Kidney epithelial cell (primary cell): ENCODE data around the gene CYSTM1. TPM values are rescaled to one million over a fixed set of nuclear protein-coding genes. Genes with fewer than 3 reads are reported as not detected.
"Not testable (repeated sequence)": the region's sequence is repeated elsewhere in the genome, so short reads cannot be mapped to it uniquely, and the experiment has no call there.

Experiments
- DNase-seq: peaks from one replicate; pipeline ENCODE4 v3.0.0-alpha.2; 2010; ENCODE audit warnings: low read depth
- H3K27me3 ChIP-seq: 2 replicates; pipeline ENCODE4 v1.6.0; 2011; ENCODE audit warnings: low read length; ENCODE audit not compliant: control insufficient read depth, insufficient read depth
- H3K36me3 ChIP-seq: 2 replicates; pipeline ENCODE4 v1.5.1; 2011; ENCODE audit warnings: low read length; ENCODE audit not compliant: control insufficient read depth, insufficient read depth
- H3K4me3 ChIP-seq: 2 replicates; pipeline ENCODE4 v1.5.1; 2011; ENCODE audit warnings: low read depth, mild to moderate bottlenecking, control low read depth, low read length
- CTCF ChIP-seq: IDR thresholded peaks from 2 replicates; pipeline ENCODE4 v1.5.1; 2011; ENCODE audit warnings: mild to moderate bottlenecking, moderate library complexity, low read length, control low read depth, inconsistent platforms; ENCODE audit not compliant: insufficient read depth, poor library complexity, severe bottlenecking
- total RNA-seq: library from RNA; depleted of rRNA; stranded (reverse); fragments of >200 nt; gene quantifications from 2 replicates; pipeline ENCODE4 v1.2.3, GENCODE V29; 2015

Gene CYSTM1
- total RNA-seq, 1 donor from 2014 or later: 176 TPM

DNA sequence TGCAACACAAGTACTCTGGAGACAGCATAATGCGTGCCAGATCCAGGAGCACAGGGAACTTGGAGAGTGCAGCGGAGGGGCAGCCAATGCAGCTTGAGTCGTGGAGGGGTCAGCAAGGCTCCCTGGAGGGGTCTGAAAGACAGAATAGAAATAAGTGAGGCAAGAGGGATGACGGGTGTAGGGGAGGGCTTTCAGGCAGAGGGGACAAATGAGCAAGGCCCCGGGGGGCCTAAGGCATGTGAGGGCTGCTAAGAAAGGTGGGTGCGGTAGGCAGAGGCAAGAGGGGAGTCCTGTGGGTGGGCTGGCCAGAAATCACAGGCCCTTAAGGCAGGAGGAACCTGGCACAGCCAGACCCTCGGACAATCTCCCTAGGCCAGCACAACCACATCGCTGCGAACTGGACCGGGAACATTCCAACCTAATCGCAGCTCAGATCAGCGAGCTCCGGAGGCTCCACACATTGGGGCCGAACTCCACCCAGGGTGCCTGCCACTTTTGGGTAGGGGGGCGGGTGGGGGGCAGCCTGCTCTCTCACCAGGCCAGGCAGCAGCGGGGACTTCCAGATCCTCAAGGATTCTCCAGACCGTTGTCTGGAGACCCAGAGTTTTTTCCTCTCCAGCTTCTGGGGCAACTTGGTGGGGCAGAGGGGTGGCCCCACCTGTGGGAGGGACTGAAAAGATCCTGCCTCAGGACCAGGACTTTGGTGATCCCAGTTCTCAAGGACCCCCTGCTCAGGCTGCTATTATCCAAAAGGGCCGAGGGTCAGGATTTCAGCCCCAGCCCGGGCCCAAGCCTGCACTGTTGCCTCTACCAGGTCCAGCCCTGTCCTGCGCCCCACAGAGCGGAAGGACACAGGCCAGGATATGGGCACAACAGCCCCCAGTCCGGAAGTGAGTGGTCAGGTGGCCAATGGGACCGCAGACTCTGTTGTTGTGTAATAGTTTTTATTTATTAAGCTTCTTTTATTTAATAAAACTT lies 22.7 kb upstream of the CYSTM1 start:
- peaks cover 6% of the 10 kb centered on the region for H3K27me3 ChIP-seq
- no peak for TF ChIP-seq CTCF
- no peak for DNase-seq
- H3K4me3 ChIP-seq: no peak overlapping the region
- no peaks in the 10 kb centered on the region for H3K36me3 ChIP-seq

GRCh38 chr5:140153255-140153654 lies 21.7 kb upstream of the CYSTM1 start:
- Histone ChIP-seq H3K36me3 (no peaks in the 10 kb centered on the region), H3K27me3 (peaks cover 2% of the 10 kb centered on the region), H3K4me3 (no peak overlapping the region)
- no peak for DNase-seq
- no peak for TF ChIP-seq CTCF

DNA sequence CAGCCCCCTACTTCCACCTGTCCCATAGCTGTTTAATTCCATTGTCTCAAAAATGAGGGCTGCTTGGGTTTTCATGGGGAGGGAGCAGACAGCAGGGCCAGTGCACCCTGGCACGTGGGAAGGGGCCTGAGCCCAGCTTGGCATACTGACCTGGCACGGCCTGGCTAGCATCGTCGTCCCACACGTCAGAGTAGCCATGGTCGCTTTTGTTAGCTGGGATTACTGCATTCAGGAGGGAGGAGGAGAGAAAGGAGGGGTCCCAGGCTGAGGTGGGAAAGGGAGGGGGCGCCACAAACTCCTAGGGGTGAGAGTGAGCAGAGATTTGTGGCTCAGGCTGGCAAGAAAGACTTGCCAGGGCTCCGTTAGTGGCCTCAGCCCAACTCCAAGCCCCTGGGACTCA lies 21.1 kb upstream of the CYSTM1 start:
- TF ChIP-seq CTCF: no peak
- no peak for DNase-seq
- peaks cover 2% of the 10 kb centered on the region for H3K27me3 ChIP-seq
- no peaks in the 10 kb centered on the region for H3K36me3 ChIP-seq
- no peak overlapping the region for H3K4me3 ChIP-seq

GRCh38 chr5:140154710-140155381 lies 20.1 kb upstream of the CYSTM1 start:
- not testable (repeated sequence) for H3K4me3 ChIP-seq, H3K36me3 ChIP-seq, DNase-seq, H3K27me3 ChIP-seq

DNA sequence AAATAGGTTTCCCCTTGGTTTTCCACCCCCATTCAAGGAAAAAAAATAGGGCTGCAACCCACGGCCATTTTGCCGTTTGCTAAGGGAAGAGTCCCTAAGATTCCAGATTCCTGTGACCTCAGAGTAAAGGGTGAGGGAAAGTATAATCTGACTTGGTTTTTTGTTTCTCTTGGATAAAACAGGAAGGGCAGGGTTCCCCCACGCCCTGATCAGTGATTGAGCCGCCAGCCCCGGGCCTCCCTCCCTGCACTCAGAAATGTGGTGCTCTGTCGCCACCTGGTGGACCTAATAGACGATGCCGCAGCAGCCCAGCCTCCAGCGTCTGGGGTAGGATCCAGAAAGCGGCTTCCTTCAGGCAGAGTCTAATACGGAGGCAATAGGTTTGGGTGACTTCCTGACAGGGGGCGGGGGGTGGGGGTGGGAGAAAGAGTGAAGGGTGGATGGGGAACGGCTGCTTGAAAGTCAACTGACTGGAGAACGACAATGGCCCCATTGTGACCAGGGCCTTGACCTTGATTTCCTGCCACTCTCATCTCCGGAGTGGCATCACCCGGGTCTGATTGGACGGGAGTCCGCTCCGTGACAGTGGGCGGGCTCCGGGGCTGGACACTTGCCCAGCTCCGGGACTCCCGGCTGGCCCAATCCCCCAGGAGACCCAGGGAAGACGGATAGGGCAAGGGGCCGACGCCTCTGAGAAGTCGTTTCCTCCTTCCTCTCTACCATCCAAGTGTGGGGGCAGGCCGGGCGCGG lies 17.8 kb upstream of the CYSTM1 start:
- TF ChIP-seq CTCF: peak; percentile 88
- Histone ChIP-seq H3K36me3 (no peaks in the 10 kb centered on the region), H3K27me3 (peaks cover 2% of the 10 kb centered on the region), H3K4me3 (peak overlapping the region; percentile 20)
- DNase-seq: no peak
